HG03457 (cell line): Measurements from ENCODE around the gene IL1R2.

ENCODE experiments used
- ATAC-seq: cut with Tn5 transposase; IDR thresholded peaks from one replicate; pipeline ENCODE4 v1.9.1; 2021; ENCODE audit warnings: moderate number of reproducible peaks; ENCODE audit not compliant: unreplicated experiment

Gene IL1R2

GRCh38 chr2:102074152-102074783, 82.5 kb downstream of the IL1R2 start:
- ATAC-seq: no peak

- no peak for ATAC-seq
These were observed 83.7 kb downstream of the IL1R2 start for GRCh38 chr2:102075479-102075878.

GRCh38 chr2:102076512-102076911, 84.8 kb downstream of the IL1R2 start:
- ATAC-seq: no peak
